MM.1S (cell line): ENCODE data around the gene LRRC15.

Experiments
- EZH2 ChIP-seq: fragments of 300-600 bp; sonication (generic); optimal IDR thresholded peaks from 2 replicates; pipeline ENCODE3; 2017; ENCODE audit warnings: low read depth, mild to moderate bottlenecking, antibody characterized with exemption, low read length, mixed read lengths
- TF ChIP-seq, protein P1 (sequence below): fragments of 300-600 bp; sonication (generic); IDR thresholded peaks from 2 replicates; pipeline ENCODE4 v1.5.1; 2016; ENCODE audit warnings: antibody characterized with exemption, low read length, mixed read lengths

DNA sequence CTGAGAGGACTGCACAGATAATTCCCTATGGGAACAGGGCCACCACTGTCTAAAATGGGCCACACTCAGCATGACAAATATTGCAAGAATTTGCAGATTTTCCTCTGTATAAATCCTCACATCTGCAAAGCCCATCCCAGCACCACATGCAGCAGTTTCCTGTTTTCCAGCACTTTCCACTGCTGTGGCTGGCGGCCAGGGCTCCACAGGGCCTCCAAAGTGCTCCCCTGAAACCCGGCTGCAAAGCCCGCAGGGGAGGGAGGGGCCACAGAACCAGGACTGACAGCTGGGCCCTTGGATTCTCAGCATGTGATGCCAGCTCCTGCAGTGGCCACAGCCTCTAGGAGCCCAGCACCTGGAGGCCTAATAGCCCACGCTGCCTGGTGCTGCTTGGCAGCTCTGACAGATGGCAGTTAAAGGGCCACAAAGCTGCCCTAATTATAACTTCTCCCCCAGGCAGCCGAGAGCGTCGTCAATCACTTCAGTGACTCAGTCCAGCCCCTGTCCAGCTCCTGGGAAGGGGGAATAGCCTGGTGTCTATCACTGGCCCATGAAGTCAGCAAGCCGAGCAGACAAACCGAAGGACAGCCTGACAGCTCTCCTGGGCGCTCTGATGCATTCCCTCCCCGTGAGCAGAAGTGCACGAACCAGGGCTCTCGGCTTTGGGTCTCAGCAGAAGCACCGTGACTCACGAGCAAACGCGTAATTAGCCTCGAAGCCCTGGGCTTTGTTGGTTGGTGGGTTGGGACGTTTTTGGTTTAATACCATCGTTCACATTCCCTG lies 4.7 kb downstream of the LRRC15 start:
- TF ChIP-seq, protein P1, sequence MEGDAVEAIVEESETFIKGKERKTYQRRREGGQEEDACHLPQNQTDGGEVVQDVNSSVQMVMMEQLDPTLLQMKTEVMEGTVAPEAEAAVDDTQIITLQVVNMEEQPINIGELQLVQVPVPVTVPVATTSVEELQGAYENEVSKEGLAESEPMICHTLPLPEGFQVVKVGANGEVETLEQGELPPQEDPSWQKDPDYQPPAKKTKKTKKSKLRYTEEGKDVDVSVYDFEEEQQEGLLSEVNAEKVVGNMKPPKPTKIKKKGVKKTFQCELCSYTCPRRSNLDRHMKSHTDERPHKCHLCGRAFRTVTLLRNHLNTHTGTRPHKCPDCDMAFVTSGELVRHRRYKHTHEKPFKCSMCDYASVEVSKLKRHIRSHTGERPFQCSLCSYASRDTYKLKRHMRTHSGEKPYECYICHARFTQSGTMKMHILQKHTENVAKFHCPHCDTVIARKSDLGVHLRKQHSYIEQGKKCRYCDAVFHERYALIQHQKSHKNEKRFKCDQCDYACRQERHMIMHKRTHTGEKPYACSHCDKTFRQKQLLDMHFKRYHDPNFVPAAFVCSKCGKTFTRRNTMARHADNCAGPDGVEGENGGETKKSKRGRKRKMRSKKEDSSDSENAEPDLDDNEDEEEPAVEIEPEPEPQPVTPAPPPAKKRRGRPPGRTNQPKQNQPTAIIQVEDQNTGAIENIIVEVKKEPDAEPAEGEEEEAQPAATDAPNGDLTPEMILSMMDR = no peak
- no peak for TF ChIP-seq EZH2
